ENCODE data around the gene E2F2.

E2F2 gene

DNA sequence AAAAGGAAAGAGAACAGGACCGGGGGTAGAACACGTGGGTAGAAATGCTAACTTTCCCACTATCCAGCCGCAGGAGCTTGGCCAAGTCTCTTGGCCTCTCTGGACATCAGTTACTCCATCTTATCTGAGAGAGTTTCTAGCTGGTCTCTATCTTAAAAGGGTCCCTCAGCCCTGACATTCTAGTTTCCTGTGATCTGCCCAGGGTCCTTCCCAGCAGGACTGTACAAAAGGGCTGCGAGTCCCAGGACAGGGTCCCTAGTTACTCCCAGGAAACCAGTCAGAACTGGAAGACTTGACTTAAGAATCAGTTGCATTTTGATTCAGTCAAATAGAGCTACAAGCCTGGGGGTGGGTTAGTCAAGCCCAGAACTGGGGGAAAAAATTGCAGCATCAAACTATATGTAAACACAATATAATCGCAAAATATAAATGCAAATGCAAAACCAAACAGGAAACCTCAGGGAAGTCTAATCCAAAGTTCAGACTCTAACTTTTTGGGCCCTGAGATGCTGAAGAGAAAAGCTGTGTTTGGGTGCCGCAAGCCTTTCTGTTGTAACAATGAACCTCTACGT is 49.9 kb downstream of the E2F2 start:
- no peak for DNase-seq

DNA sequence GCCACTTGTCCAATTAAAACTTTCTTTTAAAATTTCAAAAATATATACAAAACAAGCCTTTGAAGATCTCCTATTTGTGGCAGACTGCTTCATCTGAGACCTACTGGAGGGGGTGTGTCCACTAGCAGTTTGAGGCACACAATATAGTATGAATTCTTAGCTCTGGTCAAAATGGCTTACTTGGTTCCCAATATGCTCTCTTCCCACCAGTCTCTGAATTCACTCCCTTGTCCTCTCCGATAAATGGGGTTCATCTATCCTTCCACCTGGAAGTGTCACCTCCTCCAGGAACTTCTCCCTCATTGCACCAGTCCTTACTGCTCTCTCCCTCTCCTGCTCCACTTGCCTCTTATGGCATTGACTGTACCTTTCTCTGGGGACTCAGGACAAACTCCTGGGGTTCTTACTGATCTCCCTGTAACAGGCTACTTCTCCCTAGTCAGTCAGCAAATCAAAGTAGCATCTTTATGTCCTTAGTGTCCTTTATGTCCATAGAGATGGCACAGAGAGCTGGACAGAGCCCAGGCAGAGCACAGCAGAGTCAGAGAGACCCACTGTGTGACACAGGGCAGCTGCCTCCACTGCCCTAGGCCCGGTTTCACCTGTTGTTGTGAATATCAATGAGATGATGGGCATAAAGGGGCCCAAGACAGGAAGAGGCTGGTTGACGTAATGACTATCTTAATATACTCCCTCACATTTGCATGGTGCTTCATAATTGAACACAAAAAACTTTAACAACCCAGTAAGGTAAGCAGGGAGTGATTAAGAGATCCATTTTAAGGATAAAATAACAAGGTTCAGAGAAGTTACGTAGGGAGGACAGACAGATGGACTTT is 50.6 kb downstream of the E2F2 start:
- no peak for DNase-seq

DNA sequence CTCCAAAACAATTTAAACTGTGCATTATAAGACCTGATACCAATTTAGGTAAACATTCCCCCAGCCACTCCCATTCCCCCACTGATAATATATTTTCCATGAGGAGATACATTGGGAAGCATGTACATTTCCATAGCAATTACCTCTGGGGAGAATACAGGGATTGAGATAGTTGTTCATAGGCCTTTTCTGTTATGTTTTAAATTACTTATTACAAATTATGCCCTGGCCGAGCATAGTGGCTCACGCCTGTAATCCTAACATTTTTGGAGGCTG is 51.4 kb downstream of the E2F2 start:
- no peak for DNase-seq

DNA sequence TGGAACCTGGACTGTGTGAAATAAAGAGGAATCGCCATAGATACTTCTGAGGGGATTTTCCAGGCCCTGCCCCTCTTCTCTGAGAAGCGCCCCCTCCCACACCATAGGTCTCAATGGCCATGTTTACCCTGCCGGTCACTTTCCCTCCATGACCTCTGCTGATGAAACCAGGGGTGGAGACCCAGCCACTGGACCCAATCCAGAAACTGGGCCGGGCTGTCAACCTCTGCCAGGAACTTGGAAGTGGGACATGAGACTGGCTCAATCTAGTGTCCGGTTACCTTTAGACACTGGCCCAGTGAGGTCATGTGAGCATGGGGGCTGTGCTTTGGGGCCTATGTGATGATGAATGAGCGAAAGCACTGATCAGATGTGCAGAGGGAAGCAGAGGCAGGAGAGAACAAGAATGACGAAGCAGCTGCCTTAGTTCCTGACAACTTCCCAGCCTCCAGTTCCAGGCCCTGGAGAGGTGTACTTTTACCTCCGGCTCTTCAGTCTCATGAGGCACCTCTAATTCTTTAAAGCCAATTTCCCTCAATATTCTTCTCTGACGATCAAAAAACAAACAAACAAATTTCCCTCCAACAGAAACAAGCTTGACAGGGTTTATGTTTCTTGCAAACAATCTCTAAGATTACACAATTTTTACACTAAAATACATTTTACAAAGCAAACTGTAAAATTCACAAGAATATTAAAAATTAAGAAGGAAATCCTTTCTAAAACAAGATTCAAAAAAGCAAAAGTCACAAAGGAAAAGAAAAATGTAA is 52.0 kb downstream of the E2F2 start:
- DNase-seq, result no peak

DNA sequence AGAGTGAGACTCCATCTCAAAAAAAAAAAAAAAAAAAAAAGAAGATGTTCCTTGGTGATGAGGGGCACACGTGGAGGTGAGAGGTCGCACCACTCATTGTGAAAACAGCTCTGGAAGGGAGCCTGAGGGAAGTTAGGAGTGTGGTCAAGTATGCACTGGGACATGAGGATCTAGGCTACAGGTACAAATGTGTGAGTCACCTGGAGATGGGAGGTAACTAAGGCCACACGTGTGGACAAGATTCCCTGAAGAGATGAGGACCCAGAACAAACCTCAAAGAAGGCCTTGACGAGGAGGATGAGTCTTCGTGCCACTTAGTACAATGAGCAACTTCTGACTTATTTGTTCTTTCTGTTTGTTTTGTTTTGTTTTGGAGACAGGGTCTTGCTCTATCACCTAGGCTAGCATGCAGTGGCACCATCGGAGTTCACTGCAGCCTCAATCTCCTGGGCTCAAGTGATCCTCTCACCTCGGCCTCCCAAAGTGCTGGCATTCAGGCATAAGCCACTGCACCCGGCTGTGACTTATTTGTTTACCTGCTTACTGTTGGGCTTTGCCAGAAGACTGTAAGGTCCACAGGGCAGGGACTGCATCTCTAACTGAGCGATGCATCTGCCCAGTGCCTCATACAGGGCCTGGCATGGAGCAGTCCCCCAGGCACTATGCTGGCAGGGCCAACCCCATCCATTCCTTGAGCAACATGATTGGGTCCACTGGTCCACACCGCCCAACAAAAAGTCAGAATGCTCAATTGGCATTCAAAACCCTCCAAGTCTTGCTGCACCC is 53.5 kb downstream of the E2F2 start:
- no peak for DNase-seq

- no peak for DNase-seq
Observed at GRCh38 chr1:23475641-23476040, 55.4 kb downstream of the E2F2 start.

- DNase-seq, result no peak
Observed at GRCh38 chr1:23475134-23475628, 55.9 kb downstream of the E2F2 start.

DNA sequence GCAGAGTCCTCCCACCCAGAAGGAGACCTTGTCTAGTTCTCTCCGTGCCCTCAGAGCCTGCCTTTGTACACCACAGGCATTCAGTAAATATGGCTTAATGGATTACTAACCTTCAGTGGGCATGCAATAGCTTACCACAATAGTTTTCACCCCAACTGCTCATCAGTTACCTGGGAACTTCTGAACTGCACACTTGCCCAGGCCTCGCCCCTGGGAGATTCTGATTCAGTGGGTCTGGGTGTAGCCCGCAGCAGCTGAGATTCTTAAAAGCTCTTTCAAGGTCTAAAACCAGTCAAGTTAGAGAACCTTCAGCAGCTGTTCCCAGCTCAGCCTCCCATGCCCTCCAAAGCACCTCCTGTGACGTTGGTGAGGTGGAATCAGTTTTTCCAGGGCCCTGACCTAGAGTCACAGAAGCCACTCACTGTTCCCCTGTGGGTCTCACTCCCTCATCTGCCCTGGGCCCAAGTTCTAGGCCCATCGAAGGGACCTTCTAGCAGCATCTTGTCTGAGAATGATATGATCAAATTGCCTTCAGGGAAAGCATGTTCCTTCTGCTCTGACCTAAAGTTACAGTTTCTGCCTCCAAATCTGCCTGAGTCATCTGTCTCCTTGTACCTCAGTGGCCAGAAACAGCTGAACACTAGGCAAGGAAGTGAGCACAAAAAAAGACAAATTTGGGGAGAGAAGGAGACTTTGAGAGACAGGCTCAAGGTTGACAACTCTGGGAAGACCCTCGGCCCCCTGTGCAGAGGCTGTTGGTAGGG is 57.8 kb downstream of the E2F2 start:
- no peak for DNase-seq

GRCh38 chr1:23472351-23473036 is 58.5 kb downstream of the E2F2 start:
- no peak for DNase-seq

DNA sequence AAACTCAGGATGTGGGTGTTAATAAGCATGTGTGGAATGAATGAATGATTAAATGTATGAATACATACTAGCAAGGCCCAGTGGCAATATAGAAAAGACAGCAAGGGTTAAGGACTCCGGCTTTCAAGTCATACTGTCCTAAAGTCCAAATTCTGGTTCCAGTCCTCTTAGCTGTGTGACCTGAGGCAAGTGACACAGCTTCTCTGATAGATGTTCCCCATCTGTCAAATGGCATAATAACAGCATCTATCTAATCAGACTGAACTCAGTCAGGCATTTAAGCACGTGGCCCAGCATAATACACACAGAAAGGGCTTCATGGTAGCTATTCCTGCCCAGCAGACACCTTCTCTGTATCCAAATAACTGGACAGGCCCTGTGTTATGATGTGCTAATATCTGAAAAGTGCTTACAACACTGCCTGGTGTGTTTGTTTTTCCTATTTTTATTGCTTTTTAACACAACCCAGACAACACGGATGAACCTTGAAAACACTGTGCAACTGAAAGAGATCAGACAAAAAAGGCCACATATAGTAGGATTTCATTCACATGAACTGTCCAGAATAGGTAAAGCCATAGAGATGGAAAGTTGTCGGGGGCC is 59.5 kb downstream of the E2F2 start:
- no peak for DNase-seq

DNA sequence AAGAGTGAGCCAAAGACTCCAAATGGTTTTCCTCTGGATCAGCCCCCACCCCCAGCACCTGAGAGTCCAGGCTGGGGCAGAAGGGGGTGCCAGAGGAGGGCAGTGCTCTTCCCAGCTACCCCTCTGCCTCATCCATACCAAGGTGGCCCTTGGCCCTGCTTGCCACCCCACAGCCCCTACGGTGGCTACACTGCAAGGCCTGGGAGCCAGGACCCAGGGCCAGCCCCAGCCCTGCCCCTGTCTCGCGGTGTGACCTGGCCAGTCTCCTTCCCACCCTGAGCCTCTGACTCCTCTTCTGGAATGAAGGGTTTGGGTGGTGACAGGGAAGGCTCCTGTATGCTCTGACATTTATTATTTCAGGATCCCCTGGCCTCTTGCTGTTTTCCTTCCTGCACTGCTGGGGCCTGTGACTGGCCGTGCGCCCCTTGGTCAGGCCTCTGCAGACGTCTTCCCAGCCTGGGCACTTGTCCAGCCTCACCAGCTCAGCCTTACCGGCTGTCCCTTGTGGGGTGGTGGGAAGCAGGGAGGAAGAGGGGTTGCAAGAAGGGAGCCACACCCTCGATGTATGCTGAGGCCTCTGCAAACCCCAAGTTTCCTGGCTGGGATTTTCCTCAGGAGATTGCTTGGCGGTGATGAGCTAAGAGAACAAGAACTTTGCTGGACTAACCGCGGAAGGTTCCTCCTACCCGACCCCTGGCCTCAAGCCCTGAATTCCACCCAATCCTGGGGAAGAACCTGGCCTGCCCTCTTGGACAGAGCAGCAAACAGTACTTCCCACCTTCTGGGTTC is 60.6 kb downstream of the E2F2 start:
- no peak for DNase-seq

DNA sequence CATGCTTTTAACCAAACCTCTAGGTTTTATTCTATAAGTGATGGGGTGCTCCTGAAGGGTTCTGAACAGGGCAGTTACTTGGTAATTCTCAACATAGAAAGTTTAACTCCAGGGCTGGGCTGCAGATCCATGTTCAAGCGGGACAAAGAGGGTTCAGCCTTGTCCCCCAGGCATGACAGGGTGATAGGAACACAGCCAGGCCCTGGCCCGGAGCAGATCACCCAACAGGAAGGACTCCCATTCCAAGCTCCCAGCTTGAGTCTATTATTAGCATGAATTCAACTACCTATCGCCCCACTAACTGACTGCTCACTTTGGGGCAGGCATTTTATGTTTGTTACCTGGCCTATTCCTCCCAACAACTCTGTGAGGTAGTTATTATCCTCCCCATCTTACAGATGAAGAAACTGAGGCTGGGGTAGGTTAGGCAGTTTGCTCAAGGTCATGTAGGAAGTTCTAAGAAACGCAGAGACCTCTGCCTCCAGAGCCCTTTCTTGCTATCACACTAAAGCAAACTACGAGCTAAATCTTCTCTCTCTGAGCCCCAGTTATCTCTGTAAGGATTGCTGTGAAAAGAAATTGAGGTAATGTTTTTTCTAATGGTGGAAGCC is 61.6 kb downstream of the E2F2 start:
- no peak for DNase-seq

DNA sequence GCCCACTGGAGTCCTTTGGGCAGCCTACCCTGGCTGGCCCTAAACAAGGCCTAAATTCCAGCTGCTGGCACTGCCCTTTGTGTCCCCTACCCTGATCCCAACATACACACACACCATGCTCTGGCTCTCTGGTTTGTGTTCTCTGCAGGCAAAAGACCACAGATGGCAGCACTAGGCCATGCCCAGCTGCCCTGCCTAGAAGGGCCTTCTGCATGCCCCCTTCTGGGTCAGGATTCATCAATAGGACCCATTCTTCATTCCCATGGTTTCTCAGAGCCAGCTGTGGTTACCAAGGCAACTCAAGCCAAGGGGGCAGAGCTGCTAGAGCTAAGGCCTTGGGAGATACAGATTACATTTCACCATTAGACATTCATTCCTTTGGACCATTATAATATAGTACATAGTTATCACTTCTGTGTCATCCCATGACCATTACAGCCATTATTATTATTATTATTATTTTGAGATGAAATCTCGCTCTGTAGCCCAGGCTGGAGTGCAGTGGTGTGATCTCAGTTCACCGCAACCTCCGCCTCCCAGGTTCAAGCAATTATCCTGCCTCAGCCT is 64.5 kb downstream of the E2F2 start:
- DNase-seq, result no peak

GRCh38 chr1:23463286-23463685 is 67.7 kb downstream of the E2F2 start:
- no peak for DNase-seq

- no peak for DNase-seq
Observed at GRCh38 chr1:23462766-23463165, 68.3 kb downstream of the E2F2 start.

DNA sequence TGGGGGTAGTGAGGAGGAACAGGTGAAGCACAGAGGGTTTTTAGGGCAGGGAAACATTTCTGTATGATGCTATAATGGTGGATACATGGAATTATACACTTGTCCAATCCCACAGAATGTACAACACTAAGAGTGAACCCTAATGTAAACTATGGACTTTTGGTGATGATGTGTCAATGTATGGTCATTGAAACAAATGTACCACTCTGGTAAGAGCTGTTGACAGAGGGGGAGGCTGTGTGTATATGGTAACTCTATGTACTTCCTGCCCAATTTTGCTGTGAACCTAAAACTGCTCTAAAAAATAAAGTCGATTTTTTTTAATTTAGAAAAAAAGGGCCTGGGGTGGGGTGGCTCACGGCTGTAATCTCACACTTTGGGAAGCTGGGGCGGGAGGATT is 70.0 kb downstream of the E2F2 start:
- no peak for DNase-seq

- no peak for DNase-seq
Observed at GRCh38 chr1:23460519-23460918, 70.5 kb downstream of the E2F2 start.

DNA sequence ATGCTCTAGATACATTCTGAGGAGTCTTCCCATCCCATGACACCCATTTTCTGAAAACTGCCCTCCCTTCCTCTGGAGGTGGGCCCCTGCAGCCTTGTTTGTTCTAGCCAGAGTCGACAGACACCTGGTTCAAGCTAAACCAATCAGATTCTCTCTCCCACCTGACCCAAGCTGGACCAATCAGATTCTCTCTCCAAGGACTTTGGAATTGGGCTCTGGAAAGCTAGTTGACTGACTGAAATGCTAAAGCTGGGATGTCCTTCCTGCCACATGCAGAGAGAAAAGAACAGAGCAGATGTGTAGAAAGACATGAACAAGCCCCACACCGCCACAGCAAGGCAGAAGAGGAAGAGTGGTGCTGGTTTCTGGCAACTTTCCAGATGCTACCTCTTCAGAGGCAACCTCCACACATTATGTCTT is 71.7 kb downstream of the E2F2 start:
- DNase-seq, result no peak
